PC-3 (cell line): ENCODE results near the gene ZNF679. TPM values are rescaled to one million over a fixed set of nuclear protein-coding genes. Genes with fewer than 3 reads are reported as not detected.

Experiments used
- ATAC-seq: fragments of 200-7000 bp; cut with Tn5 transposase; 2 replicates; pipeline ENCODE4 v1.9.1; 2020; ENCODE audit warnings: mild to moderate bottlenecking, moderate library complexity
- BruUV-seq: library from RNA; stranded (reverse); fragments of 400-500 nt; replicated peaks from 2 replicates; lab custom pipeline; 2021; lab: Mats Ljungman, UMichigan
- CTCF ChIA-PET: fragments of 300-600 bp; sonication (Branson Sonifier 250); formaldehyde crosslinking; loops from one replicate; lab custom pipeline; 2022; ENCODE audit warnings: antibody characterized with exemption; lab: Charles Lee
- POLR2A ChIA-PET: fragments of 300-600 bp; sonication (Branson Sonifier 250); formaldehyde crosslinking; loops from one replicate; lab custom pipeline; 2022; ENCODE audit warnings: antibody characterized with exemption; ENCODE audit not compliant: unreplicated experiment; lab: Charles Lee
- DNase-seq: peaks from one replicate; pipeline ENCODE4 v3.0.0-alpha.2; 2015
- H2AFZ ChIP-seq: fragments of 300-600 bp; sonication (generic); 2 replicates; pipeline ENCODE4 v1.6.0; 2016; ENCODE audit warnings: antibody characterized with exemption, low read length
- H3F3A ChIP-seq: fragments of 300-600 bp; sonication (generic); one replicate; pipeline ENCODE4 v1.6.0; 2017; ENCODE audit warnings: antibody characterized with exemption, low read length, control low read depth, mild to moderate bottlenecking; ENCODE audit not compliant: unreplicated experiment
- H3K27ac ChIP-seq: fragments of 300-600 bp; sonication (generic); 2 replicates; pipeline ENCODE4 v1.5.1; 2016; ENCODE audit warnings: mild to moderate bottlenecking, low read length
- H3K27me3 ChIP-seq: fragments of 300-600 bp; sonication (generic); 2 replicates; pipeline ENCODE4 v1.6.1; 2016; ENCODE audit warnings: low read length, mixed read lengths
- H3K36me3 ChIP-seq: fragments of 300-600 bp; sonication (generic); 2 replicates; pipeline ENCODE4 v1.6.1; 2016; ENCODE audit warnings: low read depth, mixed run types, low read length, mixed read lengths
- H3K4me1 ChIP-seq: fragments of 300-600 bp; sonication (generic); 2 replicates; pipeline ENCODE4 v1.5.1; 2016; ENCODE audit warnings: low read length; ENCODE audit not compliant: insufficient read depth
- H3K4me2 ChIP-seq: fragments of 300-600 bp; sonication (generic); 2 replicates; pipeline ENCODE4 v1.6.0; 2016; ENCODE audit warnings: low read length
- H3K4me3 ChIP-seq: fragments of 300-600 bp; sonication (generic); 2 replicates; pipeline ENCODE4 v1.5.1; 2016; ENCODE audit warnings: mild to moderate bottlenecking, low read length, mixed read lengths
- H3K79me2 ChIP-seq: fragments of 300-600 bp; sonication (generic); 2 replicates; pipeline ENCODE4 v1.6.1; 2017; ENCODE audit warnings: low read length, mixed read lengths
- H3K9ac ChIP-seq: fragments of 300-600 bp; sonication (generic); 2 replicates; pipeline ENCODE4 v1.6.0; 2016; ENCODE audit warnings: mild to moderate bottlenecking, low read length
- H3K9me2 ChIP-seq: fragments of 300-600 bp; sonication (generic); replicated peaks from 2 replicates; pipeline ENCODE4 v1.6.1; 2016; ENCODE audit warnings: mixed run types, low read length, mixed read lengths
- H3K9me3 ChIP-seq: fragments of 300-600 bp; sonication (generic); 2 replicates; pipeline ENCODE4 v1.6.1; 2016; ENCODE audit warnings: low read length, mixed read lengths
- H4K20me1 ChIP-seq: fragments of 300-600 bp; sonication (generic); 2 replicates; pipeline ENCODE4 v1.6.1; 2016; ENCODE audit warnings: low read length, mixed read lengths
- EZH2 ChIP-seq: fragments of 300-600 bp; sonication (generic); IDR thresholded peaks from one replicate; pipeline ENCODE4 v1.6.1; 2017; ENCODE audit warnings: antibody characterized with exemption, mild to moderate bottlenecking, low read length; ENCODE audit not compliant: unreplicated experiment
- EZH2phosphoT487 ChIP-seq: fragments of 300-600 bp; sonication (generic); IDR thresholded peaks from 2 replicates; pipeline ENCODE4 v1.6.1; 2018; ENCODE audit warnings: mild to moderate bottlenecking, antibody characterized with exemption, low read length, borderline replicate concordance
- intact Hi-C: fragments of 100-400 bp; cut with micrococcal nuclease; formaldehyde crosslinking; loops from 2 replicates; pipeline ENCODE4 v1.9.0; 2023
- total RNA-seq: library from RNA; depleted of rRNA; stranded (reverse); fragments of >200 nt; gene quantifications from 2 replicates; pipeline ENCODE4 v1.2.3, GENCODE V29; 2014
- TF ChIP-seq, protein P1 (sequence below): fragments of 300-600 bp; sonication (generic); conservative IDR thresholded peaks from 2 replicates; pipeline ENCODE4 v1.5.1; 2017; ENCODE audit warnings: antibody characterized with exemption, low read depth, mild to moderate bottlenecking, low read length

The ZNF679 gene
- total RNA-seq, 1 experiment from 2014 or later: not detected

- CTCF ChIA-PET: no interaction called here
- no peak overlapping the region for H2AFZ ChIP-seq
- H3K4me3 ChIP-seq: no peak overlapping the region
- DNase-seq: no peak
- no peaks in the 10 kb centered on the region for H3K9me2 ChIP-seq
- intact Hi-C loops: loop anchor here (2.0 kb wide), 1 partner anchor 250 kb away; the partner anchor contains the start of gene ZNF680
- TF ChIP-seq EZH2 (no peak), EZH2phosphoT487 (no peak)
- TF ChIP-seq, protein P1, sequence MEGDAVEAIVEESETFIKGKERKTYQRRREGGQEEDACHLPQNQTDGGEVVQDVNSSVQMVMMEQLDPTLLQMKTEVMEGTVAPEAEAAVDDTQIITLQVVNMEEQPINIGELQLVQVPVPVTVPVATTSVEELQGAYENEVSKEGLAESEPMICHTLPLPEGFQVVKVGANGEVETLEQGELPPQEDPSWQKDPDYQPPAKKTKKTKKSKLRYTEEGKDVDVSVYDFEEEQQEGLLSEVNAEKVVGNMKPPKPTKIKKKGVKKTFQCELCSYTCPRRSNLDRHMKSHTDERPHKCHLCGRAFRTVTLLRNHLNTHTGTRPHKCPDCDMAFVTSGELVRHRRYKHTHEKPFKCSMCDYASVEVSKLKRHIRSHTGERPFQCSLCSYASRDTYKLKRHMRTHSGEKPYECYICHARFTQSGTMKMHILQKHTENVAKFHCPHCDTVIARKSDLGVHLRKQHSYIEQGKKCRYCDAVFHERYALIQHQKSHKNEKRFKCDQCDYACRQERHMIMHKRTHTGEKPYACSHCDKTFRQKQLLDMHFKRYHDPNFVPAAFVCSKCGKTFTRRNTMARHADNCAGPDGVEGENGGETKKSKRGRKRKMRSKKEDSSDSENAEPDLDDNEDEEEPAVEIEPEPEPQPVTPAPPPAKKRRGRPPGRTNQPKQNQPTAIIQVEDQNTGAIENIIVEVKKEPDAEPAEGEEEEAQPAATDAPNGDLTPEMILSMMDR: no peak
- H3K27ac ChIP-seq: no peak overlapping the region
- H4K20me1 ChIP-seq: no peaks in the 10 kb centered on the region
- no TSS peak for BruUV-seq
- no peaks in the 10 kb centered on the region for H3F3A ChIP-seq
- H3K9ac ChIP-seq: no peak overlapping the region
- peaks cover 33% of the 10 kb centered on the region for H3K79me2 ChIP-seq
- H3K27me3 ChIP-seq: no peaks in the 10 kb centered on the region
- POLR2A ChIA-PET: no interaction called here
- 0 out of 2 replicates have a peak, but pooled peaks cover 5% of the 10 kb centered on the region for H3K4me1 ChIP-seq
- no peak overlapping the region for H3K4me2 ChIP-seq
- ATAC-seq: no peak
- peaks cover 11% of the 10 kb centered on the region; the same call in 1 of the 2 replicates for H3K9me3 ChIP-seq
- peaks cover 18% of the 10 kb centered on the region for H3K36me3 ChIP-seq
These were observed 84.6 kb downstream of the ZNF679 start for GRCh38 chr7:64312826-64313225.

DNA sequence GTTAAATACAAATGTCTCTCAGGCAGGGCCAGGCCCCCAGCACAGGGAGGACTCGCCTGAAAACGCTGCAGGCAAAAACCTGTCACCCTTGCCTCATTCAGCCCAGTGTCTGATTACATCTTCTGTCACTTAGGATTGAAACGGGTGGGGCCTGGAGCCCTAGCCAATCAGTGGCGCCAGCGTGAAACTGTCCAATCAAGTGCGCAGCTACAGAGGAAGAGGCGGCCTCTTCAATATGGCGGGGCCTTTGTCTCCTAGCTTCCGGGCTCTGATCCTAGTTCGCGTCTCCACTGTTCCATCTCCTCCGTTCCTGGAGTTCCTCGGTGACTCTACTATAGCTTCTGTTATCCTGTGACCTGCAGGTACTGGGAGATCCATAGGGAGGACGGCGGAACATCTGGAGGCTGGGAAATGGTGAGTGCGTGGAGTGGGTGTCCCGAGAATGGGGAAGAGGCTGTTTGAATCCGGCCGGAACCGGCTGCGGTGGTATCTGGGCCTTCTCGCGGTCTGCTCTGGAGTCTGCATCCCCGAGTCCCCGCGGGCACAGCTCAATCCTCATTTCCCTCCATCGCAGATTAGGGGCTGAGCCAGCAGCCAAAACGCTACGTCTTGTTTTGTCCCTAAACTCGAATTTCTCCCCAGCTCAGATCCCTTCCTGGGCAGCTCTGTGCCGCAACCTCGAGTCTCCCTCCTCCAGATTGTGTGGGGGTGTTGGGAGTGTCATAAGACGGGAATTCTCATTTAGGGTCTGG, 85.6 kb downstream of the ZNF679 start, which contains the start of gene ZNF736:
Gene ZNF736, plus strand, starts transcription at position 222 of the 752 bp plus-strand sequence. Its CDS starts 190 bp downstream, at position 412.
- DNase-seq: peak; percentile 87
- H2AFZ ChIP-seq: peak within 1 kb of the TSS; percentile 88
- TF ChIP-seq, protein P1: no peak
- TF ChIP-seq EZH2 (no peak), EZH2phosphoT487 (no peak)
- POLR2A ChIA-PET: no interaction called here
- TSS peak; percentile 65 for BruUV-seq
- H3K9ac ChIP-seq: peak within 1 kb of the TSS; percentile 84
- peak; percentile 100 for ATAC-seq
- no peaks in the 10 kb centered on the region for H3K27me3 ChIP-seq
- peak within 1 kb of the TSS; percentile 37 for H3K27ac ChIP-seq
- H3K4me3 ChIP-seq: peak within 1 kb of the TSS; percentile 82
- no peaks in the 10 kb centered on the region for H3F3A ChIP-seq
- H3K79me2 ChIP-seq: peaks cover 33% of the 10 kb centered on the region
- no peaks in the 10 kb centered on the region for H3K9me2 ChIP-seq
- H3K4me2 ChIP-seq: peak within 1 kb of the TSS; percentile 77
- no peaks in the 10 kb centered on the region for H4K20me1 ChIP-seq
- H3K9me3 ChIP-seq: peaks cover 11% of the 10 kb centered on the region; the same call in 1 of the 2 replicates
- intact Hi-C loops: loop anchor here (2.0 kb wide), 1 partner anchor 249 kb away; the partner anchor contains the start of gene ZNF680
- peaks cover 24% of the 10 kb centered on the region for H3K36me3 ChIP-seq
- CTCF ChIA-PET: no interaction called here
- 0 out of 2 replicates have a peak, but pooled peaks cover 5% of the 10 kb centered on the region for H3K4me1 ChIP-seq
